ENCODE results near the gene BET1L. TPM values are rescaled to one million over a fixed set of nuclear protein-coding genes. Genes with fewer than 3 reads are reported as not detected.
A peak's percentile ranks its signal among the peaks of the same experiment; 100 is the strongest.
"Not testable (repeated sequence)": the region's sequence is repeated elsewhere in the genome, so short reads cannot be mapped to it uniquely, and the experiment has no call there.

BET1L gene, protein sequence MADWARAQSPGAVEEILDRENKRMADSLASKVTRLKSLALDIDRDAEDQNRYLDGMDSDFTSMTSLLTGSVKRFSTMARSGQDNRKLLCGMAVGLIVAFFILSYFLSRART
- 7.4 and 14.3 TPM in 2 replicates for total RNA-seq

DNA sequence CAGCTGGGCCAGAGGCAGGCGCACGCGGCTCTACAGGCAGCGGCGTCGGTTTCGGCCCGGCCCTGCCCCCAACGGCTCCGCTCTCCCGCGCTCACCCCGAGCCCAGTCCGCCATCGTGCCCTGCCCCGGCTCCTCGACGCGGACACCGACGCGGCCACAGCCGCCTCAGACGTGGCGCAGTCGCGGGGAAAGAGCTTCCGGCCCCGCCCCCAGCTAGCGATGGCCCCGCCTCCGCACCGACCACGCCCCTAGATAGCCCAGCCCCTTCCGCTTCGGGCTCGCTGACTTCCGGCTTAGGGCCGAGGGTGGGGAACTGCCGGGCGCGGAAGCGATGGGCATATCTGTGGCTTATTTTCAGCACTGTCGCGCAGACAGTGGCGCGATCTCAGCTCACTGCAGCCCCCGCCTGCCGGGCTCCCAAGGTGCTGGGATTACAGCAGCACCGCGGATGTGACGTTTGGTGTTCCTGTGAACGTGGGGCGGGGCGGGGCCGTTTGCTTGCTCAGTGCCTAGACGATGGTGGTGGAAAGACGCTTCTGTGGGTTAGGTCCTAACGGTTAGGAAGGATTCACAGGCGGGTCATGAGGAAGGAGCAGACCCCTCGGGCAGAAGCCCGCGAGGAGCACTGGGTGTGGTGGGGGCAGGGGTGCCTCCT lies at the start of gene BET1L, which contains the start of gene RIC8A:
TSS of gene BET1L (minus strand) at position 192 of the 655 bp plus-strand sequence. CDS start at position 114, 78 bp downstream.
TSS of gene RIC8A (plus strand) at position 501 of the 655 bp plus-strand sequence. CDS start 1,147 bp downstream, outside the sequence.
- peak; percentile 96 to 98 for DNase-seq (ENCODE audit: low read depth in 2 of 2)

DNA sequence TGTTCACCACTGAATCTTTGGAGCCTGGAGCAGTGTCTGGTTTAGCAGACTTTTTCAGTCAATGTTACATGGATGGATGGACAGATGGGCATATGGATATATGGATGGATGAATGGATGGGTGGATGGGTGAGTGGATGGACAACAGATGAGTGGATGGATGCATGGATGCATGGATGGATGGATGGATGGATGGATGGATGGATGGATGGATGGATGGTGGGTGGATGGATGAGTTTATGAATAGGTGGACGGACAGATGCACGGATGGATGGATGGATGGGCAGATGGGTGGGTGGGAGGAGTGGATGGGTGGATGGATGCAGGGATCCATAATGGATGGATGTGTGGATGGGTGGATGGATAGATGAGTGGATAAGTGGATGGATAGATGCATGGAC lies 48.6 kb upstream of the BET1L start:
- DNase-seq (ENCODE audit: low read depth in 2 of 2): no peak

DNA sequence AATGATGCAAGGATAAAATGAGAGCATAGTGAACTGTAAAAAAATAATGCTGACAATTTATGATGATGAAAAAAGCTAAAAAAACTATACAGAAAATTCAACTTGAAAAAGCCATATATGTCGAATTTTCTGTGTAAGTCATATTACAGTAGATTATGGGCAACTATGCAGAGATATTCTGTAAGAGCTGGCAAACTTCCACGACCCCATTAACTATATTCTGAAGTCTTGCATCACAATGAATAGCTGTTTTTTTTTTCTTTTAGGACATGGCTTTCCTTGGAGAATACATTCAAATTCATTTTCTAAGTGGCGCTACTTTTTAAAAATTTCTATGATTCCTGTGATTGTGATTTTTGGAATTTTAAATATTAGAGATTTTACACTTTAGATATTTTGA lies 48.0 kb upstream of the BET1L start:
- DNase-seq (ENCODE audit: low read depth in 2 of 2): no peak

DNA sequence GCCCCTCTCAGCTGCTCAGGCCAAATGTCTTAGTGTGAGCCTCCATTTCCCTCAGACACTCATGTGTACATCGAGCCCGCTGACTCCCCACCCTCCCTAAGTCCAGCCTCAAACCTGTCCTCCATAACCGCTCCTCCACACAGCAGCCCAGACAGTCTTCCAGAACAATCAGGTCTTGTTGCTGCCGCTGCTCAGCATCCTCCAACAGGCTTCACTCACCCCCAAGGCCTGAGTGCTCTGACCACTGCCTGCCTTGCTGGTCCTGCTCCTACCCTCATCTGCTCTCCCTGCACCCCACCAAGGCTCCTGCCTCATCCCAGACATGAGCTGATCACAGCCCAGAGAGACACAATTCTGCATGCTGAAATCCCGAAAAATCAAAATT lies 46.7 kb upstream of the BET1L start:
- DNase-seq (ENCODE audit: low read depth in 2 of 2): no peak

DNA sequence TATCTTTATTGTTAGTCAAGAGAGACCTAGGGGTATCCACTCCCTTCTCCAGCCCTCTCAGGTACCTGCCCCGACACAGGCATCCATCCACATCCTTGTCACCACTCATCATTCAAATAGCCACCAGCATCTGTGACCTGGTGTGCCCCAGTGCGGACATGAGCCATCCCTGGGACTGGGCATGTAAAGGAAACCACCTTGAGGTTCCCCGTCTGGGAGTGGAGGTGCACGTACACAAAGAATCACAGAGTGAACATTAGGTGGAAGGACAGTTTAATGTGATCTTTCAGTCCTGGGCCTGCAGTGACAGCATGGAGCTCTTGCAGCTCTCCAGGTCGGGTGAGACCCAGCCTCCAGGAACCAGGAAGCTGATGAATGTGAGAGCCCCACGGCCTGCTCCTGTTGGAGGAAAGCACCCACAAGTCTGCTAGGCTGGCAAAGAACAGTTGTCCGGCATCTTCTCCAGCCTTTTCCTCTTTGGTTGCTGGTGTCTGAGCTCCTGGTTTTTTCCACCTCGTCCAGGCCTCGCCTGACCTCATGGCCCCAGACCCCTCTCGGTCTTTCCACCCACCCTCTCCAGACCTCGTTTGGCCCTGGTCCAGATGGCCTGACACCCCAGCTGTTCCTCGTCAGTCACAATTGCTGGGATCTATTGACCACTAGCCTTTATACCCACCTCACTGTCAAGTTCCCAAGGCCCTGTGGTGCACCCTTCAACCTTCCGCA lies 46.1 kb upstream of the BET1L start:
- no peak for DNase-seq (ENCODE audit: low read depth in 2 of 2)

DNA sequence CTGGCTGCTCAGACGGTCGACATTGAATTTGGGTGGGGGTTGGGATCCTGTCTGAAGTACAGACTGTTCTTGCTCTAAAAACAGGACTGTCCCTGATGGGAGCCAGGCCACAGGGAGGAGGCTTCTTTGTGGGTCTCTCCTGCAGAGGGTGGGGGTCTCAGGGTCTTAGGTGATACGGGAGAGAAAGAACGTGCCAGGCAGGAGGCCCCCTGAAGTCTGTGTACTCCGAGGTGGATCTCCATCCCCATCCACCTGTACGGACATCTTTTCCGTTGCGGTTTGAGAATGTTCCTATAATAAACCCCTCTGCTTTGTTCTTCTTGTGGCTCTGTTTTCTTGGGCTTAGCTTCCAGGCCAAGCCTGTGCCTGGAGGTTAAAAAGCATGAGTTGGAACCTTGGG lies 45.5 kb upstream of the BET1L start:
- DNase-seq (ENCODE audit: low read depth in 2 of 2): no peak

DNA sequence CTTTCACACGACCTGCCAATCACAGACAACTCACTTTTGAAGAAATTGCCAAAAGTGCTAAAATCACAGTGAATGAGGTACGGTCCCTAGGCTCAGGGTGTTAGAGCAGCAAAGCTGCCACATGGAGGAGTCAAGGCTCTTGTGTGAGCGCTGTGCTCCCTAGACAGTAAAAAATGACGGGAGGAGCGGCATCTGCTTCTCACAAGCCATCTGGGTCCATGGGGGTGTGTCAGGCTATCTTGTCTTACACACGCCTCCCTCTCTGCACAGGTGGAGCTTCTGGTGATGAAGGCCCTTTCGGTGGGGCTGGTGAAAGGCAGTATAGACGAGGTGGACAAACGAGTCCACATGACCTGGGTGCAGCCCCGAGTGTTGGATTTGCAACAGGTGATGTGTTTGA lies 44.4 kb upstream of the BET1L start:
- no peak for DNase-seq (ENCODE audit: low read depth in 2 of 2)

DNA sequence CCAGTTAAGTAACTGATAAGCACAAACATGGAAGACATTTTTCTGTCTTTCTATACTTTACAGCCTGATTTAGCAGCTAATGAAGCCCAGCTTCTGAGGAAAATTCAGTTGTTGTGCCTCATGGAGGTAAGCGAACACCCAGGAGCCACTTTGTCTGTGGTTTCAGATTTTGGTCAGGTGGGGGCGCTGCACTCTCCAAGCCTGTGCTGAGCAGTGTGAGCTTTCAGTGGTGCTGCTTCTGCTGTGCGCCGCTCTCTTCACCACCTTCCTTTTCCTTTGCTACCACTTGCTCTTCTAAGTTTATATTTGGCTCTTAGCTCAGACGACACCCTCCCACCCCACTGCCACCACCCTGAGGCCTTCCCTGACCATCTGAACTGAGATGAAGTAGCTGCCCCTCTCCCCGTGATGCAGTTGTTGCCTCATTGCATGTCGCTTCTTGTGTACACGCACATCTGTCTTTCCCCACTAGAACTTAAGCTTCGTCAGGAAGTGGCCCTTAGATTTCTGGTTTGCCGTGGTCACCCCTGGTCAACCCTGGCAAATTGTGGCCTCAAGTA lies 43.6 kb upstream of the BET1L start:
- peak; percentile 31 to 67 for DNase-seq (ENCODE audit: low read depth in 2 of 2)

DNA sequence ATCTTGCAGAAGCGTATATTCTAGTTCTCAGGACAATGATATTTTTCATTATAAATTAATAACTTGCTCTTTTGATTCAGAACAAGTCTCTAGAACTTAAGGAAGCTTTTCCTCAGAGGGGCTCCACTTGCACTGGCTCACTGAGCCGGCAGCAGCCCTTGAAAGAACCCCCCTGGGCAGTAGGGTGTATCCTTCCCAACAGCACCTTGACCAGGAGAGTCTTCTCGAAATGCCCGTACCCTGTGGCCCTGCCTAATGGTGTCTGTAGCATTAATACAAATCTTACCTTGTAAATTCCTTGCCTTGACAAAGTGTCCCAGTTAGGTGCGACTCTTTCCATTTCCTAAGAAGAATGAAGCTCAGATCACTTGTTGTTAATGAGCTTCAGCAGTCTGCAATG lies 43.1 kb upstream of the BET1L start:
- DNase-seq (ENCODE audit: low read depth in 2 of 2): no peak

DNA sequence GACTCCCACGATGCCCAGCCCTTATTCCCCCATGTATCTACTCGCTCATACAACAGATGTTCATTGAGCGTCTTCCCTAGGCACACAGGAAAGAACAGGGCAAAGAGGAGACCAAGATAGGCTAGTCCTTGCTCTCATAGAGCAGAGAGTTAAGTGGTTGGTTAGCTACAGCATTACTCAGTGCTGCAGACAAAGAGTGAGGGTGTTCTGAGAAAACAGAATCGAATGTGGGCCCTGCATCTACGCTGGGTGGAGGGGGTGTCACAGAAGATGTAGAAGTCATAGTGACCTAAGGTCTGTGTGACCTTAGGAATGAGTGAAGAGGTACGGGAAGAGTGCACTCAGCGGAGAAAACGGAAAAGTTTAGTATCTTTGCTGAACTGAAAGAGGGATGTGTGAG lies 41.9 kb upstream of the BET1L start:
- DNase-seq (ENCODE audit: low read depth in 2 of 2): no peak

DNA sequence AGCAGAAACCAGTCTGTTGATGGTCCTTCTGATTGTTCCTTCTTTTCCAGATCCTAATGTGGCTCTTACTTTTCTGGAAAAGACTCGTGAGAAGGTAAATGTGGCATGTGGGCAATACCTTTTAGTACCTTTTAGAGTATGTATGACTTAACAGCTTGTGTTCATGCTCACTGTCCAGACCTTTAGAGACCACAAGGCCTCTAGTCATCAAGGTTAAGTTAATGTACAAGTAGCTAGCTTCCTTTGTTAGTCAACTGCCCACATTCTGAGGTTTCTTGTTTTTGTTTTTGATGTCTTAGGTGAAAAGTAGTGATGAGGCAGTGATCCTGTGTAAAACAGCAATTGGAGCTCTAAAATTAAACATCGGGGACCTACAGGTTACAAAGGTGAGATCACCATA lies 37.2 kb upstream of the BET1L start:
- no peak for DNase-seq (ENCODE audit: low read depth in 2 of 2)

DNA sequence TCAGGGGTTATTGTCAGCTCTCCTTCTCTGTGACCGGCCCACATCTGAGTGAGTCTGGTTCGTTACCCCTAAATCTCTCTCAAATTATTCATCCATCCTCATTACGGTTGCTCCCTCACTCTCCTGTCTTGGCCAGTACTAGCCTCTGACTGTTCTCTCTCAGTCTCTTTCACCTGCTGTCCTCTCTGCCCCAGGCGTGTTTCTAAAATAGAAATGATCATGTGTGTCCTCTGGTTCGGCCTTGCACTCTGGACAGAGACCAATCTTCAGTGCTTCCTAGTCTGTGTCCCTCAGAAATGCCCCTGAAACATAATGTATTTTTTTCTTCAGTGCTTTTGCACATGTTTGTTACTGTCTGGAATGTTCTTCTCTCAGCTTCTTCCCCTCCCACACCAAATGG lies 34.4 kb upstream of the BET1L start:
- DNase-seq (ENCODE audit: low read depth in 2 of 2): no peak

DNA sequence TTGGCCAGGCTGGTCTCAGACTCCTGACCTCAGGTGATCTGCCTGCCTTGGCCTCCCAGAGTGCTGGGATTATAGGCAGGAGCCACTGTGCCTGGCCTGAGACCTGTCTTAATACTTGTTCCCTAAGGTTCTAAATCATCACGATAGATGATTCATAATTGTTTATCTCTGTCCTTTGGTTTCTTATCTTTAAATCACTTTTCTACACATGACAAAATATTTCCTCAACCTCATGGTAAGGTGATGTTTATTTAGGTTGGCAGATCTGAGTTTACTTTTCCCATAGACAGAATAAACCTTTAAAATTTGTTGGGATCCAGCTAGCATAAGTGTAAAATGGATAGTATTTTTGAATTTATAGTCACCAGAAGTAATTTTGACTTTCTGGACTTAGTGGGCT lies 33.1 kb upstream of the BET1L start:
- DNase-seq (ENCODE audit: low read depth in 2 of 2): no peak

DNA sequence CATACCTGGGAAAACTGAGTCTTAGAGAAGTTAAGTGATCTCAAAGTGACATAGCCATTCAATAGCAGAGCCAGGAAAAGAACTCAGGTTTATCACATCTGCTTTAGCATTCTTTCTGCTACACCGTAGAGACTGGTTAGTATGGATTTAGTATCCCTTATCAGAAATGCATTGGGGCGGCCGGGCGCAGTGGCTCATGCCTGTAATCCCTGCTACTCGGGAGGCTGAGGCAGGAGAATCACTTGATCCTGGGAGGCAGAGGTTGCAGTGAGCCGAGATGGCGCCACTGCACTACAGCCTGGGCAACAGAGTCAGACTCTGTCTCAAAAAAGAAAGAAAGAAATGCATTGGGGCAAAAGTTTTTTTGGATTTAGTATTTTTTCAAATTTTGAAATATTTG lies 31.1 kb upstream of the BET1L start:
- DNase-seq (ENCODE audit: low read depth in 2 of 2): not testable (repeated sequence)

DNA sequence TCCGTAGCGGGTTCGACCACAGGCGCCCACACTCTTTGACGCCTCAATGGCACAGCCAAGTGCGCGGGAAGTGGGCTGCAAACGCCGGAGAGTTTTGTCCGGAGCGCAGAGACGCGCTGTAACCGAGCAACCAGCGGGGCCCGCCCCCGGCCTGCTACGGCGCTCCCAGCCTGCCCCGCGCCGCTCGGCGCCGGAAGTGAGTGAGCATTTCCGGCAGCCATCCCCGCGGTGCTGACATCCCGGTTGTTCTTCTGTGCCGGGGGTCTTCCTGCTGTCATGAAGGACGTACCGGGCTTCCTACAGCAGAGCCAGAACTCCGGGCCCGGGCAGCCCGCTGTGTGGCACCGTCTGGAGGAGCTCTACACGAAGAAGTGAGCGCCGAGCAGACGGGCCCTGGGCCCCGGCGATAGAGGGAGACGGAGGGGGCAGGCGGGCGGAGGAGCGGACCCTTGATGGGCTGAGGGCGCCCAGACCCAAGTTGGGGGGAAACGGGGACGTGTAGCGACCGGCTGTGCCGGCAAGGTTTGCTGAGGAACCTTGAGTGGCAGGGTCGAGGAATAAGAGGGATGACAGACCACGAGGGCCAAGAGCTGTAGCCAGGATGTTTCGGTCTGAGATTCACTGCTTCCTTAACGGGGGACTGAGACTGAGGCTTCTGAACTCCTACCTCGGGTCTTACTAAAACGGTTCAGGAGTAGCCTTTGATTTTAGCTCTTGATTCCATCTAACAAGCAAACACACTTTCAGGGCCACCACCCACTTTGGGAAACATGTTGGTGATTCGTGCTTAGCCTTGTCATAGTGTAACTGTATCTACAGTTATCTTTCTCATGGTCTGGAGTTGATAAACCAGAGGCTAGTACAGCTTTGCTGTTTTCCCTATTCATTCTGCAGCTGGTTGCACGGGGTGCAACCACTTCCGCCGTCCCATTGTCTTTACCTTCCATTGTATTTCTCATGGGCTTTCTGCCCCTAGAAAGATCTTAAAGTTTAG lies 29.9 kb upstream of the BET1L start, which contains the start of gene PSMD13:
TSS of gene PSMD13 (plus strand) at position 203 of the 994 bp plus-strand sequence. CDS start at position 277, 74 bp downstream.
- DNase-seq (ENCODE audit: low read depth in 2 of 2): peak; percentile 76 to 89

DNA sequence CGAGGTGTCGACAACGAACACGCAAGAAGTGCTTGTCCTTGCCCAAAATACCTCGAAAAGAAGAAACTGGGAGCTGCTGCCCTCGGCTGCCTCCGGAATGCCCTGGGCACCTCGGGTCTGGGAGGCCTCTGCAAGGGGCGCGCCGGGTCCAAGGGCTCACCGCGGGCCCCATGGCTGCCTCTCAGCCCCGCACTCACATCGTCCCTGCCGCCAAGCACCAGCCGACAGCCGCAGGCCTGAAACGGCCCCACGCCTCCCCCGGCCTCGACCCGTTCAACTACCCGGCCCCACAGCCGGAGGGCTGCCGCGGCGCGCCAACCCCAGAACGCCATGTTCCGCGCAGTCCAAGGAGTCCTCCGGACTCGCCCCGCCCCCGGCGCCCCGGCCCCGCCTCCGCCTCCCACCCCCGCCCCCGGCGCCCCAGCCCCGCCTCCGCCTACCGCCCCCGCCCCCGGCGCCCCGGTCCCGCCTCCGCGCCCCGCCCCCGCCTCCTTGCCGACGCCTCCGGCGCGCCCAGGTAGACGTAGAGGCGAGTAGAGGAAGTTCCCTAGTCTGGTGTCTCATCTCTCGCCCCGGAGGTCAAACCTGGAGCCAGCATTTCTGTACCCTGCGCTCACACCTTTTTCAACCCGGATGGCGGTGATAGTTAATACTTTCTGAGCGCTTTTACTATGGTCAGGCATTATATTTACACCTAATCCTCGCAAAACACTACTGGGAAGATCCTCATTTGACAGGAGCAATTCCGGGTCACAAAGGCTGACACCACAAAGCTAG lies 29.0 kb upstream of the BET1L start, which contains the start of gene SIRT3:
TSS of gene SIRT3 (minus strand) at position 346 of the 777 bp plus-strand sequence. CDS start at position 332, 14 bp downstream.
- DNase-seq (ENCODE audit: low read depth in 2 of 2): peak; percentile 22 to 83

DNA sequence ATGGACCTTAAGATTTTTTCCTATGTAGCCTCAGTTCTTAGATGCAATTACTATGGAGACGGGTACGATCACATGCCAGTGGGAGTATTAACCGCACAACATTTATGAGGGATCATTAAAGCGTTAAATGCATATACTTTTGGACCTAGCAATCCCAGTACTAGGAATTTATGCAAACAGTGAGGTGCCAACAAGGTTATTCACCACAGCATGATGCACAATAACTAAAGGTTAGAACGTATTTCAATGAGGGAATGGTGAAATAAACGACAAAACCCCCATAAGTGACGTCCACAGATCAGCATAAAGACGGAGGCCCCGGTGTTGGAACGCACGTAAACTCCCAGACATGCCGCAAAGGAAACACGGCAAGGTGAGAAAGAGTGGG lies 28.4 kb upstream of the BET1L start:
- no peak for DNase-seq (ENCODE audit: low read depth in 2 of 2)

DNA sequence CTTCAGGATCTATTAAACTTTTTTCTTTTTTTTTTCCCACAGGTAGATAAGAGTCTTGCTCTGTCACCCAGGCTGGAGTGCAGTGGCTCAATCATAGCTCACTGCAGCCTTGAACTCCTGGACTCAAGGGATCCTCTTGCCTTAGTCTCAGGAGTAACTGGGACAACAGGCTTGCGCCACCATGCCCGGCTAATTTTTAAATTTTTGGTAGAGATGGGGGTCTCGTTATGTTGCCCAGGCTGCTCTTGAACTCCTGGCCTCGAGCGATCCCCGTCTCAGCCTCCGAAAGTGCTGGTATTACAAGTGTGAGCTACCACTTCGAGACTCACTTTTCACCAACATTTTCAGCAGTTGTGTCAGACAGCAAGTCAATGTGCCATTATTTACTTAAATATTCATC lies 28.0 kb upstream of the BET1L start:
- no peak for DNase-seq (ENCODE audit: low read depth in 2 of 2)

DNA sequence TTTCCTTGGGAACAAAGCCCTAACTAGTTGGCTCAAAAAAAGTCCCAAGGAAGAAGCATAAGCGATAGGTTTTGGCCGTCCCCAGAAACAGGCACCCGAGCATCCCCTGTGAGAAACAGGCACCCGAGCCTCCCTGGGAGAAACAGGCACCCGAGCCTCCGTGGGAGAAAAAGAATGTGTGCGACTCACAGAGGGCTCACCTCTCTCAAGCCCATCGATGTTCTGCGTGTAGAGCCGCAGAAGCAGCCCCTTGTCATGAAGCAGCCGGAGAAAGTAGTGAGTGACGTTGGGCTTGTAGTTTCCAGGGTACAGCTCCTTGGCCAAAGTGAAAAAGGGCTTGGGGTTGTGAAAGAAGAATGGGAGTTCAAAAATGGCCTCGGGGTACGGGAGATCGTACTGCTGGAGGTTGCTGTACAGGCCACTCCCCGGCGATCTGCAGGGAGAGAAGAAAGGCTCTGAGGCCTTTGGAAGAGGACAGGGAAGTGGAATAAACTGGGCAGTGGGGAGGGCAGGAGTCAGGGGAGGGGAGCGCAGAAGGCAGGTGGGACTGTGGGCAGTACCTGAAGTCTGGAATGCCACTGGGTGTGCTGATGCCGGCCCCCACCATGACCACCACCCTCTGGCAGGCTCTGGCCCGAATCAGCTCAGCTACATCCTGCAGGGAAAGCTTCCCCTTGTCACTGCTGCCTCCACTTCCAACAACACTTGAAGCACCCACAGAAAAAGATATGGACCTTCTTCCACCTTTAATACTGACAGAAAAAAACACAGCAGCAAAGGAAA lies 25.8 kb upstream of the BET1L start:
- DNase-seq (ENCODE audit: low read depth in 2 of 2): no peak

All from dermis microvascular lymphatic vessel endothelial cell (primary cell).